Sciatic nerve (tissue), 2 donors: ENCODE data around the gene SEMA3A. TPM values are rescaled to one million over a fixed set of nuclear protein-coding genes. Genes with fewer than 3 reads are reported as not detected.
A peak's percentile ranks its signal among the peaks of the same experiment; 100 is the strongest.
"Not testable (repeated sequence)": the region's sequence is repeated elsewhere in the genome, so short reads cannot be mapped to it uniquely, and the experiment has no call there.

ENCODE experiments used
- ATAC-seq: fragments of 200-7000 bp; cut with Tn5 transposase; one replicate; pipeline ENCODE4 v1.9.1; 2020; ENCODE audit warnings: mild to moderate bottlenecking, moderate library complexity
- DNase-seq: peaks from one replicate; pipeline ENCODE4 v3.0.0-alpha.2; 2020; ENCODE audit warnings: low spot score
- intact Hi-C: fragments of 100-400 bp; cut with DNase I; formaldehyde crosslinking; loops from one replicate; pipeline ENCODE4 v1.14.2; 2022
- total RNA-seq: library from RNA; stranded (reverse); fragmentation: NEBNext Ultra II Directional; extraction: Animal tissue kit (Norgen Biotek cat#: 25700); gene quantifications from one replicate; pipeline ENCODE4 v1.2.1, GENCODE V29; 2021
- donor health status: DM: no; HTN: no; CAD: no.
- donor health status: DM: no; HTN: no; CAD: no.

The SEMA3A gene
- 15.1 TPM for total RNA-seq

DNA sequence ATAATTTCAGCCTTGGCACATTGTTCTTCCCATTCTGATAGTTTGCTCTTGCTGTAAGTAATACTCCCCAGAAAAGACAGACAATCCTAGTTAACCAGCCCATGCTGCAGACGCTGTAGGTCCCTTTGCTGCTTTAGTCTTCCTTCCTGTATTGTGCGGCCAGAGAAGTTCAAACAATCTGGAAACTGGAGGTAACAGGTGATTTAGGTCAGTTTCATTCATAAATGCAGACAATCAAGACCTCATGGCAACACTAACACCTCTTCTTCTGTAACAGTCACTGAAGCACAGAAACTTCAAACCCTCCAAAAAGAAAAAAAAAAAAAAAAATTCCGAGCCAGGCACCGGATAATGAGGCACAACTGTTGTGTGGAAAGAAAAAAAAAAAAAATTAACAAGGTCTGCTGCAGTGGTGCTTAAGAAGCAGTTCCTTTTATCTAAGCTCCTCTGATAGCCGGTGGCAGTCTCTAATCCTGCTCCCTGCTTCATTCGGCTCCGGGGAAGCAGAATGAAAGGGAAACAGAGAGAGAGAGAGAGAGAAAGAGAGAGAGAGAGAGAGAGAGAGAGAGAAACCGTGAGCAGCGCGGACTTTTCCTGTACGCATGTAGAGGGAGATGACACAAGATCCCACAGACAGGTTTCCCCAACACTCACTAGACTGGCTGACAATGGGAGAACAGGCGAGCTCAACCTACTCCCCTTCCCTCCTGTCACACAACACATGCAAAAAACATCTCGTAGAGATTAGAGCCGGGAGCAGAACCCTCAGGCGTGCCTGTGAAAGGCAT is at the start of gene SEMA3A:
Gene SEMA3A (minus strand): TSS at position 306 of the 788 bp plus-strand sequence. CDS start 203 bp downstream, at position 103.
- DNase-seq, result no peak

DNA sequence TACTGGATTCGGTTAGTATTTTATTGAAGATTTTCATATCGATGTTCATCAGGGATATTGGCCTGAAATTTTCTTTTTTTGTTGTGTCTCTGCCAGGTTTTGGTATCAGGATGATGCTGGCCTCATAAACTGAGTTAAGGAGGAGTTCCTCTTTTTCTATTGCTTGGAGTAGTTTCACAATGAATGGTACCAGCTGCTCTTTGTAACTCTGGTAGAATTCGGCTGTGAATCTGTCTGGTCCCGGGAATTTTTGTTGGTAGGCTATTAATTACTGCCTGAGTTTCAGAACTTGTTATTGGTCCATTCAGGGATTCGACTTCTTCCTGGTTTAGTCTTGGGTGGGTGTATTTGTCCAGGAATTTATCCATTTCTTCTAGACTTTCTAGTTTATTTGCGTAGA is 48.4 kb upstream of the SEMA3A start:
- intact Hi-C loops, ATAC-seq: not testable (repeated sequence)

More for the DNA sequence above, at the start of gene SEMA3A:
- intact Hi-C loops, result no loop called here
- peak; percentile 86 for ATAC-seq

DNA sequence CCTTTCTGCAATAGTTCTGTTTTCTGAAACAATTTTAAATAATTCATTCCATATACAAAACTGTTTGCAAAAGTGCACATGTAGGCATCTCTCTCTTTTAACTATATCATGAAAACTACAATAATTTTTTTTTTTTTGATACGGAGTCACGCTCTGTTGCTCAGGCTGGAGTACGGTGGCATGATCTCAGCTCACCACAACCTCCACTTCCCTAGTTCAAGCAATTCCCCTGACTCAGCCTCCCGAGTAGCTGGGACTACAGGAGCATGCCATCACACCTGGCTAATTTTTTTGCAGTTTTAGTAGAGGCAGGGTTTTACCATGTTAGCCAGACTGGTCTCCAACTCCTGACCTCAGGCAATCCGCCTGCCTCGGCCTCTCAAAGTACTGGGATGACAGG is 44.0 kb upstream of the SEMA3A start:
- intact Hi-C loops, result no loop called here
- DNase-seq, result no peak
- ATAC-seq, result no peak

More for the DNA sequence above, 48.4 kb upstream of the SEMA3A start:
- DNase-seq, result not testable (repeated sequence)

DNA sequence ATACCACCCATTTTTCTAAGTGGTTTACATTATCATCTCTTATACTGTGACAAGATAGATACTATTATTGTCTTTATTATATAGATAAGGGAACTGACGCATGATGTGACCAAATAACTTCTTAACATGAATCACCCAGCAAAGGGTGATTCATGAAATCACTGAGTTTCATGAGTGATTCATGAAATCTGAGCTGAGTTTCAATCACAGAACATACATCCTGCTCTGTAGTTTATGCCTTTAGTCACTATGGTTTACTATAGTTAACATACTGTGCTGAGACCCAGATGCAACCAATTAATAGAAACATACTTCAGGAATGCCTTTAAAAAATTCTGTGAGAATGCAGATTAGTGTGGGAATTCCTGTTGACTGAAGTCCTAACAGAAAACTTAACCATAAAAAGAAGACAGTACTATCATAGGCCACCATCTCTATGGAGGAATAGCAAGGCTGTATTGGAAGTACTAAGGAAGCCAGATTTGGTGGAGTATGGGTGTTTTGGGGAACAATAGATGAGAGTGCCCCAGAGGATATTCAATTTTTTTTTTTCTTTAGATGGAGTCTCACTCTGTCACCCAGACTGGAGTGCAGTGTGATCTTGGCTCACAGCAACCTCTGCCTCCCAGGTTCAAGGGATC is 43.1 kb upstream of the SEMA3A start:
- DNase-seq, result no peak
- intact Hi-C loops, result no loop called here
- no peak for ATAC-seq

DNA sequence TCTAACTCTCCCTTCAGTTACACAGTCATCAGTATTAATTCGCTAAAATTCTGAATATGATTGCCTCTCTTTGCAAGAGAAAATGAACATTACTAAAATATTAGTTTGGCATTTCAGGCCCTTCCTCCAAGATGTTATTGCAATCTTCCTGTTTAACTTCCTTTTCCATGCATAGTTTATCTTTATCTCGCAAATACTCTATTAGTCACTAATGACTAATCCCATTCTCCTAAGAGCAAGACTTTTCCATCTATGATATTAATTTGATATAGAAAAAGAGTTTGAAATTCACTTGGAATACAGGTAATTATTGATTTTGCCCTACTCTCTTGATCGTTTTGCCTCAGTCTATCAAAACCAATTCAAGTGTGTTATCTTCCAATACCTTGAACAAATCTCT is 41.8 kb upstream of the SEMA3A start:
- intact Hi-C loops, result no loop called here
- DNase-seq (no peak), ATAC-seq (no peak)

DNA sequence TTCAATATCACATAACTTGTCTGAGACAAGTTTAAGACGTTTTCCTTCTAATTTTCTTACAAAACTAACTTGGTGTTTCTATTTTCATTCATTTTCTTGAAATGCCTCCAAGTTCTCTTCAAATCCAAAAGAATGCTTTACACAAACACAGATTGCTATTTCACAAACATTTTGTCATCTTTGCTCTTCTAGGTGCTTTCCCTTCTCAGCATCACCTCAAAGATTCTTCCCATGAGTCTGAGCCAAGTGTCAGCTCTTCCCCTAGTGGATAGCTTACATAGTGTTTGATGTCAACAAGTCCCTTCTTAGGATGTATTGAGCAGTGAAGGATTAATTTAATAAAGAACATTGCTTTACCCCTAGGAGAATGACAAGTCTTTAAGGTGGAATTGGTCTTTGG is 38.1 kb upstream of the SEMA3A start:
- no peak for ATAC-seq
- intact Hi-C loops, result no loop called here
- no peak for DNase-seq

DNA sequence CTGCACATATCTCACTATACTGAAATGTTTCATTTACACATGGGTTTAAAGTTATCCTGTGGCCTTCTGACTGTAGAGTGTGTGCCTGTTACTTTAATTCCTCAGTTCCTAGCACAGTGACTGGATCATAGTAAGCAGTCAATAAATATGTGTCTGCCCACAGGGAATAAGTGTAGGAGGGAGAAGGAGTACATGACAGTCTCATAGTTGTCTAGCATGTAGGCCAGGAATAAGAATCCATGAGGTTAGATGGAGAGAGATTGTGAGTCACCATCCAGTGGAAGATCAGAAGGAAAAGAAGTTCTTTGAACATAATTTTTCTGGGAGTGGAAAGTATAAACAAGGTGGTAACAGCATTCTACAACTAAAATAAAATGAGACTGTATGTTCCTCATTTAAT is 36.6 kb upstream of the SEMA3A start:
- DNase-seq, result no peak
- intact Hi-C loops, result no loop called here
- ATAC-seq, result no peak

DNA sequence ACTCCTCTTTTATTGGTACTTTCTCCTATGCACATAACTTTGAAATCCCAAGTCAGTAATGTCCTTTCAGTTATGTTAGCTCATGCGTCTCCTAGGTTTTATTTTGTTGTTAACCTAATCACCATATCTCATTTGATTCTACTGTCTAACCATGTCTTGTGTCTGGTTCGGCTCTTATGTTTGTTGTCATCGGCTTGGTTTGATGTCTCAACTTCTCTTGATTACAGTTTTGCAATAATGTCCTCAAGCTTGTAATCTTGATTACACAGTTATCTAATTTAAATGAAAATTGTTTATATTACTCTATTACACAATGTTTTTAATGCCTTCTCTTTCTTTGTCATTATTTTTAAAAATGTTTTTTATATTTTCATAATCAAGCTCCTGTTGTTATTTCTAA is 35.9 kb upstream of the SEMA3A start:
- DNase-seq (no peak), ATAC-seq (no peak)
- intact Hi-C loops, result no loop called here

DNA sequence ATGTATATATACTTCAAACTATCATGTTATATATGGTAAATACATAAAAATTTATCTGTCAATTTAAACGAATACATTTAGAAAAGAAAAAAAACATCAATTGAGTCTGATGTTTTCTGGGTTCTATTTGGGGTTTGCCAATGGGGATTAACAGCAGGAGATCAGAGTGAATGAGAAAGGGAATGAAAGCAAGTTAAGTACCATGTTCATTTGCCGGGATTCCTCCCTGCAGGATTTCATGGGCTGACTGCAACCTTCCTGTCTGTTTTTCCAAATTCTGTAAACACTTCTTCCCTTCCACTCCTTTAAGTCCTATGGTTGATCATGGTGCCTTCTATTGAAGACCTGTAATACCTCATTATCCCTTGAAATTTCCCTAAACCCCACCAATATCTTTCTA is 33.9 kb upstream of the SEMA3A start:
- DNase-seq (no peak), ATAC-seq (no peak)
- intact Hi-C loops, result no loop called here

DNA sequence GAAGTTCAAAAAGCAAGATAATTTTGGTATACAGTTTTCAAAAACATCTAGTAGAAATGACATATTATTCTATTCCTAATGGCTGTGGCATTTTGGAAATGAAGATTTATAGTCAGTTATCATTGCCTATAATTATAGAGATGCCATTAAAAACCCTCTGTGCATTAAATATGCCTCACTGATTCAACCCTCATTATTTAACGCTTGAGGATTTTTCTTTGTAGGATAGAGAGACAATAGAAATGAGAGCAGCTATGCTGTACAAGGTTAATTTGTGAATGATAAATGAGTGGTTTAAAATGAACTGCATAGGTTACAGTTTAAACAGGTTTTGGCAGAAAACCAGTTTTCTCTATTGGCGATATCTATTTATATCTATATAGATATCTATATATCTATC is 32.2 kb upstream of the SEMA3A start:
- ATAC-seq (no peak), DNase-seq (no peak)
- intact Hi-C loops, result no loop called here

DNA sequence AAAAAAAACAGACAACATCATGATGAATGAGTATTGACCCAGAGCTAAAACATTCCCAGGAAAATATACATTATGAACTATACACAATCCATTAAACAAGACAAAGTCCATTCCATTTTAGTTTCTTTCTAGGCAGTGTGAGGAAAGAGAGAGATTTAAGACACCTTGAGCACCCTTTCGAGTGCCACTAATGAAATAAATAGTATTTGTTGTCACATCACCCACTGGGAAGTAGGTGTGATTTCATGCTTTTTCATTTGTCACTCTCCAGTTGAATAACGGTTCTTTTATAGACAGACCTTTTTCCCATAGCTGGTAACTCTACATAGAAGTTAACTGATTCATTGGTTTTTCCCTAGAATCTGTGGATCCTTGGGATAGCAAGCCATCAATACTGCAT is 29.9 kb upstream of the SEMA3A start:
- DNase-seq (no peak), ATAC-seq (no peak)
- intact Hi-C loops, result no loop called here

DNA sequence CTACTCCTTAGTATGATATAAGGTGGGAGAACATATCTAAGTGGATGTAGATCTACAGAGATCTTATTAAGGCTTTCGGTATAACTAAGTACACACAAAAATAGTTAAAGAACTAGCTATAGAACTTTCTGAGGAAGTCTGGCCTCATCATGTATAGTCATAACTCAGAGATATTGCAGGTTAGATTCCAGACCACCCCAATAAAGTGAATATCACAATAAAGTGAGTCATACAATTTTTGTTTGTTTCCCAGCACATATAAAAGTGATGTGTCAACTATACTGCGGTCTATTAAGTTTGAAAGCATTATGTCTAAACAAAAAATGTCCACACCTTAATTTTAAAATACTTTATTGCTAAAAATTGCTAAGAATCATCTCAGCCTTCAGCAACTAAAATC is 24.7 kb upstream of the SEMA3A start:
- intact Hi-C loops, result no loop called here
- no peak for DNase-seq
- ATAC-seq, result no peak

DNA sequence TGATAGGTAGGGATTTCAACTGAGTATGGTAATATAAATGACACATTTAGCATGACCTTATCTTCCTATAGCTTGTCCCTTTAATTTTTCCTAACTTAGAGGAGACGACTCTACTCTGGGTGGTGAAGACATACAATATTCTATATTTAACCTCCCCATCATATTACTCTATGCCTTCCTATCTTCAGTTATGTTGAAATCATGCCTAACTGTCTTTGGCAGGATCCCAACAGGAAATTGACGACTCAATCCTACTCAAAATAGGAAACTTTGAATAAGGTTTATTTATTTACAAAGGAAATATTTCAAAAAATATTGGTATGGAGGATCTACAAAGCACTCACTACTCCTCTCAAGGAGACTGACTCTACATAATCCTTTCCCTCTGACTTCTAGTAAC is 24.1 kb upstream of the SEMA3A start:
- ATAC-seq (no peak), DNase-seq (no peak)
- intact Hi-C loops, result no loop called here

DNA sequence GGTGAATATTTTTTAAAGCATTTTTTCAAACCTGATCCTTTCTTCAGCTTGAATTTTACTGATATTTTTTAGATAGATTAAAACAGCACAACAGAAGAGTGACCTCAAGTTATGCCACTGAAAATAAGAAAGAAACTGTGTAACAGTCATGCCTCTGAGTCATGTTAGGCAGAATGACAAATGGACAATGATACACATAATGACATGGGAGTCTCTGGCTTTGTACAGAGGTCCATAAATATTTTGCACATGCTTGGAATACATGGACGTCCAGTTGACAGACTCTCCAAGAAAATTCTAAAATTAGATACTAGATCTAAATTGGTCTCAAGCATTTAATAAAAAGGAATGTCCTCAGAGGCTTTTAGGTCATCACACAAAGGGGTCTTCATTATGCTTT is 21.9 kb upstream of the SEMA3A start:
- ATAC-seq (no peak), DNase-seq (no peak)
- intact Hi-C loops, result no loop called here

DNA sequence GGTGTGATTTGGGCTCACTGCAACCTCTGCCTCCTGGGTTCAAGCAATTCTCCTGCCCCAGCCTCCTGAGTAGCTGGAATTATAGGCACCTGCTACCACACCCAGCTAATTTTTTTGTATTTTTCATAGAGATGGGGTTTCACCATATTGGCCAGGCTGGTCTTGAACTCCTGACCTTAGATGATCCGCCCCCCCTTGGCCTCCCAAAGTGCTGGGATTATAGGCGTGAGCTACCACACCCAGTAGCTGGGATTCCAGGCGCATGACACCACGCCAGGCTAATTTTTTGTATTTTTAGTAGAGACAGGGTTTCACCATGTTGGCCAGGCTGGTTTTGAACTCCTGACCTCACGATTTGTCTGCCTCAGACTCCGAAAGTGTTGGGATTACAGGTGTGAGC is 20.2 kb upstream of the SEMA3A start:
- ATAC-seq, intact Hi-C loops, DNase-seq: not testable (repeated sequence)

DNA sequence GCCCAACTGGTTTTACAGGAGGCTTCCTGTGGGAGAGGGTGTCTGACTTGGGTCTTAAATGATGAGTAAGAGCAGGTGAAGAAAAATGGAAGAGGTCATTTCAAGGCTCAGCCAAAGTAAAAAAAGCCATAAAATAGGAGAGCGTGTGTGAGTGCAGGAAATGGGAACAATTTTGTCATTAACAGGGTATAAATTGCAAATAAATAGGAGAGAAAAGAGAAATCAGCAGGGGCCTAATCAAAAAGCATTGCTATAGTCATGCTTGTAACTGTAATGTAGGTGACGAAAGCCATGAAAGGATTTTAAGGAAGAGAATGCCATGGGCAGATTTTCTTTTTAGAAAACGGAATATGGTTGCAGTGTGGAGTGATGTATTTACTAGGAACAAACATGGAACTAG is 15.7 kb upstream of the SEMA3A start:
- DNase-seq, result no peak
- intact Hi-C loops, result no loop called here
- no peak for ATAC-seq

DNA sequence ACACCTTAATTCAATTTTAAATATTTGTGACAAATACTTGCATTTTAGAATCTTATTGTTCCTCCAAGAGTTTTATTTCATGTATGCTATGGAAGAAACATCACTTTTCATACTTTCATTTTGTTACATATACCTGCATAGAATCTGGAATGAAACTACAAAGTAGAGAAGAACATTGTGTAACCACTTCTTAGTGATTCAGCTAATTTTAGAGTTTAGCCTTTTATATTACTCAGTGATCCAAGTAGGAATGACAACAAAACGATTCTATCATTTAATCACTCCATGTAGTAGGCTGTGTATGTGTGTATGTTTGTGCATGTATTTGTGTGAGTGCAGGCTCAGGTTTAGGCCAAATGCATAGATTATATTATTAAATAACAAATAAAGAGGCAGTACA is 14.4 kb upstream of the SEMA3A start:
- no peak for DNase-seq
- intact Hi-C loops, result no loop called here
- ATAC-seq, result no peak

DNA sequence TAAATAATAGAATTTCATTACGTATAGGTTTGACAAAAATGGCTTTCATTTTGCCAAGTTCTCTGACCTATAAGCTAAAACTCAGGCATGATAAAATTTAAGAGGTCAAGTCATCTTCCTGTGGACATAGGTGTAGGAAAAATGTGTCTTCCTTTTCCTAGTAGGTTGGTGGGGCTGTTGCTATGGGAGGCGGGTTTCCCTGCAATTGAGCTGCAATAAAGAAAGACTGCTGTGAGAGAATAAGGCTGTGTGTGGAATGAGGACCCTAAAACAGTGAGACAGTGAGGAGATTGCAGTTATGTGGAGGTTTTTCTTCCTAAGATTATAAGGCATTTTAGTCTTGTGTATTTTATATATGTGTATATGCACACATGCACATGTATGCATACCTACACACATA is 13.0 kb upstream of the SEMA3A start:
- ATAC-seq (no peak), DNase-seq (no peak)
- intact Hi-C loops, result no loop called here

DNA sequence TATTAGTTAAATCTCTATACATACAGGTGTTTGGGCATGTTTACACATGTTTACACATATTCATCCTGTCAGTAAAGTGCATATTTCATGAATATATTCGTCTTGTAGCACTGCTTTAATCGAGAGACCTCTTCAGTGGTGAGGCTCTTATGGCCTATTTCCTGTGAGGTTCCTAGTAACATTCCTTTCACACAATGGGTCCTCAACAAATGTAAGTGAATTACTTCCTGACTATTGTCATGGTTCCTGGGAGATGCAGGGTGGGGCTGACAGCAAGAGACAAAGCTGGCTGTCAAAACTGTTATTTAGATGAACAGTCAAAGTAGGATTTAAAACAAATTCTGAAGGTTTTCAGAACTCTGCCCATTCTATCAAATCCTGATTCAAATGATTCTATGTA is 12.4 kb upstream of the SEMA3A start:
- intact Hi-C loops, result no loop called here
- ATAC-seq, result no peak

DNA sequence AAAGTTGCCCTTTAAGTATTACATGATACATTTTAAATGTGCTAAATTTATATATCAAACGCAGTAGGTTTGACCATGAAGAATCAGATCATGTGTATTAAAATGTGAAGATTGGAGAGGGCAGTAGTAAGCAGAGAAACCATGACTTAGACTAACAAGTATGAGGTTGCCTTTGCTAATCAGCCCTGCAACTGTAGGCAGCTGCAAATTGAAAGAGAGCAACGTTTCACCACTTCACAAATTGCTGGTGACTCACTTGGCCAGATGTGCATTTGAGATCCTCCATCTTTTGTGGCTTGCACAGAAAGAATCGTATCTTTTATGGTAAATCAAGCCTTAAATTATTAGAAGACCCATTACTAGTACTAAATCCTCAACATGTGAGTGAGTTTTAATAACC is 10.1 kb upstream of the SEMA3A start:
- intact Hi-C loops, result no loop called here
- no peak for ATAC-seq

More for the DNA sequence above, 12.4 kb upstream of the SEMA3A start:
- DNase-seq, result no peak

DNA sequence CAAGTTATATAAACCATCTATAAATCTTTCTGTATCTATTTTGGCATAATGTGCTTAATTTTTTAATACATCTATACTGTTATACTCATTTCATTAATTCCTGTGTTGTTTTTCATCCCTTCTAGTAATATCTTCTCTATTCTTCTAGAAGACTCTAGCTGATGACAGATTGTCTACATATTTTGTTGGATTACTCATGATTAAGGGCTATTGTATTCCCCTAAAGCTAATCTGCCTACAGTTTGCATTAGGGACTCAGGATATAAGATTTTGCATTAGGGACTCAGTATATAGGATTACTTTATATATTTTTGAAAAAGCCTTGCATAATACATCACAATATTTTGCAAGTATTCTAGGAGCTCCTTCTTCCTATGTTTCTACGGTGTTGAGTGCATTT is 8.3 kb upstream of the SEMA3A start:
- intact Hi-C loops, result no loop called here
- DNase-seq (no peak), ATAC-seq (no peak)

More for the DNA sequence above, 10.1 kb upstream of the SEMA3A start:
- DNase-seq, result no peak
